Fibroblast of villous mesenchyme (primary cell): Measurements from ENCODE around the gene PROX1. TPM values are rescaled to one million over a fixed set of nuclear protein-coding genes. Genes with fewer than 3 reads are reported as not detected.

Source experiments
- DNase-seq: peaks from one replicate; pipeline ENCODE4 v3.0.0-alpha.2; 2010; ENCODE audit warnings: low read depth
- H3K4me3 ChIP-seq: 2 replicates; pipeline ENCODE4 v1.5.1; 2011; ENCODE audit warnings: low read depth, mild to moderate bottlenecking, low read length
- total RNA-seq: library from RNA; depleted of rRNA; stranded (reverse); fragments of >200 nt; gene quantifications from 2 replicates; pipeline ENCODE4 v1.2.3, GENCODE V29; 2012
- TF ChIP-seq, protein P1 (sequence below): IDR thresholded peaks from 2 replicates; pipeline ENCODE4 v1.5.1; 2012; ENCODE audit warnings: low read depth, mild to moderate bottlenecking, low read length; ENCODE audit not compliant: insufficient read depth

Gene PROX1
- total RNA-seq, 1 donor, result under 0.01 TPM

DNA sequence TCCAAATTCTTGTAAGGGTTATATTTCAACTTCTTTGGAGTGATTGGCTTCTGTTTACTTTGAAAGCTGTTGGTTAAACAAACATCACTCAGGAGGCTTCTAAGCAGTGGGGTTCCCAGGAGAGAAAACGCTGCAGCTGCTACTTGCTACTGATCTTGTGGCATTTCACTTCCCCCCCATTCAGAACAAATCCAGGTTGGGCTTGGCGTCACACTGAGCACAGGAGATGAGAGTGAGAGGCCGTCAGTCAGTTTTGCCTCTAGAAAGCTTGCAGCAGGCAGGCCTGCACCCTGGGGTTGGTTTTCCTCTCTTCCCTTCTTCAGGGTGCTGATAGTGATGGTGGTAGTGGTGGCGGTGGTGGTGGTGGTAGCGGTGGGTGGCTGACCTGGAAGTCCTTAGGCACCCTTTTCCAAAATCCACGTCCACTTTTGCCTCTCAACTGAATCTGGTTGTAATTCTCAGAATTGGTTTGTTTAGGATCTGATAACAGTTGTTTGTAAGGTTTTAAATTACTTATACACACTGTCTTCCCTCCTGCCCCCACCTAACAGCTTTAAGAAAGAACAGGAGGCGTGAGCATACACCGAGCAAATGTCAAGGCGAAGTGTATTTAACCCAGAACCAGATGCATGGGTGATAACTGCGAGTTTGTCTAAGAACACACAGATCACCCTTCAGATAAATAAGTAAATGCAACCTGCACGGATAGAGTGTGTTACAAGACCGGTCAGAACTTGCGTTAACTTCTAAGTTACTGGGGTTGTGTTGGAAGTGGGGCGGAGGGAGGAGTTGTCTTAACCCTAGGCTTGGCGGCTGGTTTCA, 3.2 kb upstream of the PROX1 start:
- no peak overlapping the region for H3K4me3 ChIP-seq
- DNase-seq, result no peak
- TF ChIP-seq, protein P1, sequence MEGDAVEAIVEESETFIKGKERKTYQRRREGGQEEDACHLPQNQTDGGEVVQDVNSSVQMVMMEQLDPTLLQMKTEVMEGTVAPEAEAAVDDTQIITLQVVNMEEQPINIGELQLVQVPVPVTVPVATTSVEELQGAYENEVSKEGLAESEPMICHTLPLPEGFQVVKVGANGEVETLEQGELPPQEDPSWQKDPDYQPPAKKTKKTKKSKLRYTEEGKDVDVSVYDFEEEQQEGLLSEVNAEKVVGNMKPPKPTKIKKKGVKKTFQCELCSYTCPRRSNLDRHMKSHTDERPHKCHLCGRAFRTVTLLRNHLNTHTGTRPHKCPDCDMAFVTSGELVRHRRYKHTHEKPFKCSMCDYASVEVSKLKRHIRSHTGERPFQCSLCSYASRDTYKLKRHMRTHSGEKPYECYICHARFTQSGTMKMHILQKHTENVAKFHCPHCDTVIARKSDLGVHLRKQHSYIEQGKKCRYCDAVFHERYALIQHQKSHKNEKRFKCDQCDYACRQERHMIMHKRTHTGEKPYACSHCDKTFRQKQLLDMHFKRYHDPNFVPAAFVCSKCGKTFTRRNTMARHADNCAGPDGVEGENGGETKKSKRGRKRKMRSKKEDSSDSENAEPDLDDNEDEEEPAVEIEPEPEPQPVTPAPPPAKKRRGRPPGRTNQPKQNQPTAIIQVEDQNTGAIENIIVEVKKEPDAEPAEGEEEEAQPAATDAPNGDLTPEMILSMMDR, result no peak

DNA sequence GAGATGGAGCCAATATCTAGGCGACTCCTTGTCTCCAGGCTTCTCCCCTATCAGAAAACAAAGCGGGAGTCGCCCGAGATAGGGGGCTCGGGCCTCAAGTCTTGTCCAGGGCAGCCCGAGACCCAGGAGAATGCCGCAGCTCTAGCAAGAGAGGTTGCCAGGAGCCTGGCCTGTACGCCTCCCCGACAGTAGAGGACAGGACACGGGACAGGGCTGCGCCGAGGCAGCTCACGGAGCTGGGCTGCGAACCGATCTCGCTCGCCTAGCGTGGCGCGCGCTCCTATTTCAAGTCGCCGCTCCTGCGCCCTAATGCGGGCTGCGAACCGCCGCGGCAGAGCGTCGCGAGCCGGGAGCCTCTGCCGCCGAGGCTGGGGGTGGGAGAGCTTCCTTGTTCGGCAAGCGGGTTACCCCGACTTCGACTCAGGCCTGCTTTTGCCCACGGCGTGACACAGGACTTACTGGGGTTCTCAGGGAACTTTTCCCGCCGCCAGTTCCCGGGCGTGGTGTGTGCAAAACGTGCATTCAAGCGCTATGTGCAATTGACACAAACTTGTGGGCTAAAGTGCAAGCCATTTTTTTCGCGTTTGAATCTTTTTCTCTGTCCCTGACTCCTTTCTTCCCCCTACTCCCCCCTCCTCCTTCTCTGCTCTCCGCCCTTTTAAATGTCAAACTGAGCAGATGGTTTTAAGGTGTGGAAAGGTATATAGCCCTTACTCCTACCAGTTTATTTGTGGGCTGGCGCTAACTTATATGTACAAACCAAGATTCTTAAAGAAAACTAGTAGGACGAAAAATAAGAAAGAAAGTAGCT, 2.4 kb upstream of the PROX1 start:
- TF ChIP-seq, protein P1, result no peak
- no peak for DNase-seq
- H3K4me3 ChIP-seq, result no peak overlapping the region

GRCh38 chr1:213986020-213986924, 1.5 kb upstream of the PROX1 start:
- no peak for DNase-seq
- H3K4me3 ChIP-seq, result no peak overlapping the region

GRCh38 chr1:213986925-213987250, 885 bp upstream of the PROX1 start:
- no peak overlapping the region for H3K4me3 ChIP-seq
- no peak for DNase-seq
- TF ChIP-seq, protein P1, result no peak

More at GRCh38 chr1:213986020-213986924, 1.5 kb upstream of the PROX1 start:
- TF ChIP-seq, protein P1, result no peak

DNA sequence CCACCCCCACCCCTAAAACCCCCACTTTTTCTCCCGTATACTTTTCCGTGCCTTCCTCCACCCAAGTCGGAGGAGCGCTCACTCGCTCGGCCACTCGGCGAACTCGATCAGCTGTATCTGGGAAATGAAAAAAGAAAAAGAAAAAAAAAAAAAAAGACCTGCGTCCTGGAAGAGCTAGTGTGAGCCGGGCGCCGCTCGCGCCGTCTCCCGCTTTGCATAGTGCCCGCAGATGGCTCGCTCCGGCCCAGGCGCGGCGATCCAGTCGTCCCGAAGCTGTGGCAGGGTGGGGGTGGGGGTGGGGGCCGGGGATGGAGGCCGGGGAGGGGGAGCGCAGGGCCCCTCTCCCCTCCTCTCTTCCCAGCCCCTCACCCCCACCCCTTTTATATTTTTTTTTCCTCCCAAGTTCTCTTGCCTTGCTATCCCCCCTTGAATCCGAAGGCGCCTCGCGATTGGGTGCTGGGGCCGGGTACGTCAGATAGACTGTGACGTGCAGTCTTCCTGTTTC, 299 bp upstream of the PROX1 start:
- DNase-seq, result no peak
- TF ChIP-seq, protein P1, result no peak

GRCh38 chr1:213988507-213989001, 781 bp downstream of the PROX1 start:
- no peak for DNase-seq
- TF ChIP-seq, protein P1, result no peak
- H3K4me3 ChIP-seq, result peak overlapping the region; percentile 63

More for the DNA sequence above, 299 bp upstream of the PROX1 start:
- peak overlapping the region; percentile 63 for H3K4me3 ChIP-seq
